Thyroid gland (tissue), 4 donors: ENCODE measurements around the gene MESP1.

ENCODE experiments used
- POLR2A ChIP-seq, 2 donors: fragments of 450-650 bp; IDR thresholded peaks; one replicate each; pipeline ENCODE4 v1.6.1; 2017; ENCODE audit warnings: antibody characterized with exemption in 2 of 2, mild to moderate bottlenecking in 2 of 2, moderate library complexity in 1 of 2
- TF ChIP-seq, protein P1 (sequence below), 6 experiments: fragments of 200-600 bp in 3 of 6; fragments of 450-650 bp in 3 of 6; sonication (generic) in 3 of 6; IDR thresholded peaks; one replicate each; pipeline ENCODE4 v1.5.1; 2016 to 2019; ENCODE audit warnings: antibody characterized with exemption in 6 of 6, mild to moderate bottlenecking in 2 of 6, inconsistent platforms in 1 of 6, moderate library complexity in 1 of 6

DNA sequence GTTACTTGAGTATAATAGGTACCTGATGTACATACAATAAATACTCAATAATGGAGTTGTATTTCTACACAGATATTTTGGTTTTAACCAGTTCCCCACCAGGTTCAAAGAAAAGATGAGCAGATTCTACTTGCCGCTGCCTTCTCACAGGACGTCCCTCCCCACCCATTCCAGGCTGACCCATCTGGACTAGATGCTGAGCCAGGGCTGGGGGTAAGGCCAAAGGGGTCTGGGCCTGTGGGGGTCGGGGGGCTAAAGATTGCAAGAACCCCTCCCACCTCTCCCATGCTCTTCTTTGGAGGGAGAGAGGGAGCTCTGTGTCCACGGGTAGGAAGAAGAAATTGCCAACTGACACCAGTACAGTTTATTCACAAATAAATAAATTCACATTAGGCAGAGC is 1.5 kb downstream of the MESP1 start:
- TF ChIP-seq POLR2A (IDR thresholded peaks at IDR 0.05): no peak
- TF ChIP-seq, protein P1, sequence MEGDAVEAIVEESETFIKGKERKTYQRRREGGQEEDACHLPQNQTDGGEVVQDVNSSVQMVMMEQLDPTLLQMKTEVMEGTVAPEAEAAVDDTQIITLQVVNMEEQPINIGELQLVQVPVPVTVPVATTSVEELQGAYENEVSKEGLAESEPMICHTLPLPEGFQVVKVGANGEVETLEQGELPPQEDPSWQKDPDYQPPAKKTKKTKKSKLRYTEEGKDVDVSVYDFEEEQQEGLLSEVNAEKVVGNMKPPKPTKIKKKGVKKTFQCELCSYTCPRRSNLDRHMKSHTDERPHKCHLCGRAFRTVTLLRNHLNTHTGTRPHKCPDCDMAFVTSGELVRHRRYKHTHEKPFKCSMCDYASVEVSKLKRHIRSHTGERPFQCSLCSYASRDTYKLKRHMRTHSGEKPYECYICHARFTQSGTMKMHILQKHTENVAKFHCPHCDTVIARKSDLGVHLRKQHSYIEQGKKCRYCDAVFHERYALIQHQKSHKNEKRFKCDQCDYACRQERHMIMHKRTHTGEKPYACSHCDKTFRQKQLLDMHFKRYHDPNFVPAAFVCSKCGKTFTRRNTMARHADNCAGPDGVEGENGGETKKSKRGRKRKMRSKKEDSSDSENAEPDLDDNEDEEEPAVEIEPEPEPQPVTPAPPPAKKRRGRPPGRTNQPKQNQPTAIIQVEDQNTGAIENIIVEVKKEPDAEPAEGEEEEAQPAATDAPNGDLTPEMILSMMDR (IDR thresholded peaks at IDR 0.05): no peak
